Measurements from ENCODE around the gene TIMM10B.

Gene TIMM10B

GRCh38 chr11:6481012-6481923, at the start of gene TIMM10B, which contains the start of gene ARFIP2:
Gene TIMM10B, plus strand, starts transcription at chr11:6481501. Its CDS starts 16 bp downstream, at chr11:6481517.
Gene ARFIP2, minus strand, starts transcription at chr11:6481331. Its CDS starts 910 bp downstream, at chr11:6480421.
- peak; percentile 90 to 92 for DNase-seq (ENCODE audit: low read depth in 2 of 2)

GRCh38 chr11:6431861-6432260, 49.4 kb upstream of the TIMM10B start:
- no peak for DNase-seq (ENCODE audit: low read depth in 2 of 2)

GRCh38 chr11:6433998-6434660, 47.2 kb upstream of the TIMM10B start:
- DNase-seq (ENCODE audit: low read depth in 2 of 2): no peak

GRCh38 chr11:6437423-6437822, 43.9 kb upstream of the TIMM10B start:
- no peak for DNase-seq (ENCODE audit: low read depth in 2 of 2)

GRCh38 chr11:6437993-6438392, 43.3 kb upstream of the TIMM10B start:
- DNase-seq (ENCODE audit: low read depth in 2 of 2): no peak

- peak in 1 of 2 donors; percentile 20 for DNase-seq (ENCODE audit: low read depth in 2 of 2)
Measured at GRCh38 chr11:6438979-6439571, 42.2 kb upstream of the TIMM10B start.

- no peak for DNase-seq (ENCODE audit: low read depth in 2 of 2)
Measured at GRCh38 chr11:6440906-6441358, 40.4 kb upstream of the TIMM10B start, which contains the start of gene HPX. Gene HPX, minus strand, starts transcription at chr11:6440987. Its CDS starts 24 bp downstream, at chr11:6440963.

- no peak for DNase-seq (ENCODE audit: low read depth in 2 of 2)
Measured at GRCh38 chr11:6442441-6442840, 38.9 kb upstream of the TIMM10B start.

- DNase-seq (ENCODE audit: low read depth in 2 of 2): peak; percentile 34 to 40
Measured at GRCh38 chr11:6443269-6444003, 37.9 kb upstream of the TIMM10B start.

- no peak for DNase-seq (ENCODE audit: low read depth in 2 of 2)
Measured at GRCh38 chr11:6448574-6448973, 32.7 kb upstream of the TIMM10B start.

- no peak for DNase-seq (ENCODE audit: low read depth in 2 of 2)
Measured at GRCh38 chr11:6452219-6452618, 29.1 kb upstream of the TIMM10B start.

GRCh38 chr11:6453152-6453551, 28.1 kb upstream of the TIMM10B start:
- DNase-seq (ENCODE audit: low read depth in 2 of 2): no peak

- no peak for DNase-seq (ENCODE audit: low read depth in 2 of 2)
Measured at GRCh38 chr11:6455070-6455469, 26.2 kb upstream of the TIMM10B start.

- DNase-seq (ENCODE audit: low read depth in 2 of 2): no peak
Measured at GRCh38 chr11:6456361-6457073, 24.8 kb upstream of the TIMM10B start.

GRCh38 chr11:6457581-6458320, 23.6 kb upstream of the TIMM10B start:
- DNase-seq (ENCODE audit: low read depth in 2 of 2): no peak

GRCh38 chr11:6458352-6459098, 22.8 kb upstream of the TIMM10B start:
- DNase-seq (ENCODE audit: low read depth in 2 of 2): no peak

- no peak for DNase-seq (ENCODE audit: low read depth in 2 of 2)
Measured at GRCh38 chr11:6459099-6459450, 22.2 kb upstream of the TIMM10B start.

- no peak for DNase-seq (ENCODE audit: low read depth in 2 of 2)
Measured at GRCh38 chr11:6468712-6469495, 12.4 kb upstream of the TIMM10B start.

- DNase-seq (ENCODE audit: low read depth in 2 of 2): no peak
Measured at GRCh38 chr11:6469599-6469998, 11.7 kb upstream of the TIMM10B start.

Measured in stimulated activated CD4-positive, alpha-beta T cell treated with anti-CD3 and anti-CD28 coated beads, Interleukin-1b, Interleukin-23, amount 100 ng/mL, for 4 hours (primary cell).